Ishikawa (cell line): Measurements from ENCODE around the gene GDPD1.

Source experiments
- CEBPB ChIP-seq: IDR thresholded peaks from 2 replicates; pipeline ENCODE4 v1.6.1; 2012
- CREB1 ChIP-seq: IDR thresholded peaks from 2 replicates; pipeline ENCODE4 v1.6.1; 2012; ENCODE audit warnings: low read depth
- EGR1 ChIP-seq: IDR thresholded peaks from 2 replicates; pipeline ENCODE4 v1.6.1; 2012
- EP300 ChIP-seq: IDR thresholded peaks from 2 replicates; pipeline ENCODE4 v1.6.1; 2012; ENCODE audit warnings: borderline replicate concordance
- FOXM1 ChIP-seq: IDR thresholded peaks from 2 replicates; pipeline ENCODE4 v1.6.1; 2012; ENCODE audit warnings: low read depth, borderline replicate concordance
- NFIC ChIP-seq: IDR thresholded peaks from 2 replicates; pipeline ENCODE4 v1.6.1; 2012
- RAD21 ChIP-seq: IDR thresholded peaks from 2 replicates; pipeline ENCODE4 v1.6.1; 2012; ENCODE audit warnings: low read depth
- TAF1 ChIP-seq: IDR thresholded peaks from 2 replicates; pipeline ENCODE4 v1.6.1; 2012; ENCODE audit warnings: low read depth, mild to moderate bottlenecking
- TEAD4 ChIP-seq: IDR thresholded peaks from 2 replicates; pipeline ENCODE4 v1.6.1; 2012
- YY1 ChIP-seq: IDR thresholded peaks from 2 replicates; pipeline ENCODE4 v1.6.1; 2012; ENCODE audit warnings: low read depth
- ZBTB7A ChIP-seq: IDR thresholded peaks from 2 replicates; pipeline ENCODE4 v1.6.1; 2012; ENCODE audit warnings: low read depth
- TF ChIP-seq, protein P1 (sequence below): IDR thresholded peaks from 2 replicates; pipeline ENCODE4 v1.6.1; 2012
- TF ChIP-seq, protein P2 (sequence below): IDR thresholded peaks from 2 replicates; pipeline ENCODE4 v1.6.1; 2012; ENCODE audit warnings: low read depth, mild to moderate bottlenecking
- TF ChIP-seq, protein P3 (sequence below): IDR thresholded peaks from 2 replicates; pipeline ENCODE4 v1.6.1; 2012

DNA sequence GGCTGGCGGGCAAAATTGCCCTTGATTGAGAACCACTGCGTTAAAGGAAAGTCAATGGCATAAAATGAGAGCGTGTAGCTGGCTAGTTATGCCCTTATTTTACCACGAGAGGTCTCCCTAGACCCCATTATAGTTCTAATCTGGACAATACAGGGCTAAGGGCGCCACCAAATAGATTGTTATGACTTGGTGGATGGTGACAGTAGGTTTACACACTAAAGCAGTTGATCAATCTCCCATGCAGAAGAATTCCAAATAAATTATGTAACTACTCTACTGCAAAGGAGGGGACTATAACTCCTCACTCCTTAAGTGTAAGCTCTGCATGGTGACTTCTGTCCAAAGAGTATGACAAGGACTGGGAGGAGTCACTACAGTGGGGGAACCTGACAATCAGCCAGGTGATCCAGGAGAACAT lies 90.7 kb downstream of the GDPD1 start:
- TF ChIP-seq, protein P1, sequence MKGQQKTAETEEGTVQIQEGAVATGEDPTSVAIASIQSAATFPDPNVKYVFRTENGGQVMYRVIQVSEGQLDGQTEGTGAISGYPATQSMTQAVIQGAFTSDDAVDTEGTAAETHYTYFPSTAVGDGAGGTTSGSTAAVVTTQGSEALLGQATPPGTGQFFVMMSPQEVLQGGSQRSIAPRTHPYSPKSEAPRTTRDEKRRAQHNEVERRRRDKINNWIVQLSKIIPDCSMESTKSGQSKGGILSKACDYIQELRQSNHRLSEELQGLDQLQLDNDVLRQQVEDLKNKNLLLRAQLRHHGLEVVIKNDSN, result no peak
- TF ChIP-seq, protein P2, sequence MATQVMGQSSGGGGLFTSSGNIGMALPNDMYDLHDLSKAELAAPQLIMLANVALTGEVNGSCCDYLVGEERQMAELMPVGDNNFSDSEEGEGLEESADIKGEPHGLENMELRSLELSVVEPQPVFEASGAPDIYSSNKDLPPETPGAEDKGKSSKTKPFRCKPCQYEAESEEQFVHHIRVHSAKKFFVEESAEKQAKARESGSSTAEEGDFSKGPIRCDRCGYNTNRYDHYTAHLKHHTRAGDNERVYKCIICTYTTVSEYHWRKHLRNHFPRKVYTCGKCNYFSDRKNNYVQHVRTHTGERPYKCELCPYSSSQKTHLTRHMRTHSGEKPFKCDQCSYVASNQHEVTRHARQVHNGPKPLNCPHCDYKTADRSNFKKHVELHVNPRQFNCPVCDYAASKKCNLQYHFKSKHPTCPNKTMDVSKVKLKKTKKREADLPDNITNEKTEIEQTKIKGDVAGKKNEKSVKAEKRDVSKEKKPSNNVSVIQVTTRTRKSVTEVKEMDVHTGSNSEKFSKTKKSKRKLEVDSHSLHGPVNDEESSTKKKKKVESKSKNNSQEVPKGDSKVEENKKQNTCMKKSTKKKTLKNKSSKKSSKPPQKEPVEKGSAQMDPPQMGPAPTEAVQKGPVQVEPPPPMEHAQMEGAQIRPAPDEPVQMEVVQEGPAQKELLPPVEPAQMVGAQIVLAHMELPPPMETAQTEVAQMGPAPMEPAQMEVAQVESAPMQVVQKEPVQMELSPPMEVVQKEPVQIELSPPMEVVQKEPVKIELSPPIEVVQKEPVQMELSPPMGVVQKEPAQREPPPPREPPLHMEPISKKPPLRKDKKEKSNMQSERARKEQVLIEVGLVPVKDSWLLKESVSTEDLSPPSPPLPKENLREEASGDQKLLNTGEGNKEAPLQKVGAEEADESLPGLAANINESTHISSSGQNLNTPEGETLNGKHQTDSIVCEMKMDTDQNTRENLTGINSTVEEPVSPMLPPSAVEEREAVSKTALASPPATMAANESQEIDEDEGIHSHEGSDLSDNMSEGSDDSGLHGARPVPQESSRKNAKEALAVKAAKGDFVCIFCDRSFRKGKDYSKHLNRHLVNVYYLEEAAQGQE, result no peak
- TF ChIP-seq EP300, result no peak
- TF ChIP-seq YY1, result no peak
- TF ChIP-seq, protein P3, sequence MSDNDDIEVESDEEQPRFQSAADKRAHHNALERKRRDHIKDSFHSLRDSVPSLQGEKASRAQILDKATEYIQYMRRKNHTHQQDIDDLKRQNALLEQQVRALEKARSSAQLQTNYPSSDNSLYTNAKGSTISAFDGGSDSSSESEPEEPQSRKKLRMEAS, result no peak
- TF ChIP-seq EGR1, result no peak
- TF ChIP-seq NFIC, result no peak
- TF ChIP-seq FOXM1, result no peak
- no peak for TF ChIP-seq CREB1
- no peak for TF ChIP-seq TEAD4
- no peak for TF ChIP-seq TAF1
- TF ChIP-seq CEBPB, result no peak
- TF ChIP-seq RAD21, result peak; percentile 90
- no peak for TF ChIP-seq ZBTB7A
